ENCODE measurements around the gene HLA-E.
"Not testable (repeated sequence)": the region's sequence is repeated elsewhere in the genome, so short reads cannot be mapped to it uniquely, and the experiment has no call there.

The HLA-E gene

DNA sequence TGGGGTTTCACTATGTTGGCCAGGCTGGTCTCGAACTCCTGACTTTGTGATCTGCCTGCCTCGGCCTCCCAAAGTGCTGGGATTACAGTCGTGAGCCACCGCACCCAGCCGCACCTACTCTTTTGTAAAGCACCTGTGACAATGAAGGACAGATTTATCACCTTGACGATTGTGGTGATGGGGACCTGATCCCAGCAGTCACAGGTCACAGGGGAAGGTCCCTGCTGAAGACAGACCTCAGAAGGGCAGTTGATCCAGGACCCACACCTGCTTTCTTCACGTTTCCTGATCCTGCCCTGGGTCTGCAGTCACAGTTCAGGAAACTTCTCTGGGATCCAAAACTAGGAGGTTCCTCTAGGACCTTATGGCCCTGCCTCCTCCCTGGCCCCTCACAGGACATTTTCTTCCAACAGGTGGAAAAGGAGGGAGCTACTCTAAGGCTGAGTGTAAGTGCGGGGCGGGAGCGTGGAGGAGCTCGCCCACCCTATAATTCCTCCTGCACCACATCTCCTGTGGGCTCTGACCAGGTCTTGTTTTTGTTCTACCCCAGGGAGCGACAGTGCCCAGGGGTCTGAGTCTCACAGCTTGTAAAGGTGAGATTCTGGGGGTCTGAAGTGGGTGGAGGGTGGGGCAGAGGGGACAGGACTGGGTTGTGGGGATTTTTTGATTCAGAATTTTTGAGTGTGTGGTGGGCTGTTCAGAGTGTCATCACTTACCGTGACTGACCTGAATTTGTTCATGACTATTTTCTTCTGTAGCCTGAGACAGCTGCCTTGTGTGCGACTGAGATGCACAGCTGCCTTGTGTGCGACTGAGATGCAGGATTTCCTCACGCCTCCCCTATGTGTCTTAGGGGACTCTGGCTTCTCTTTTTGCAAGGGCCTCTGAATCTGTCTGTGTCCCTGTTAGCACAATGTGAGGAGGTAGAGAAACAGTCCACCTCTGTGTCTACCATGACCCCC lies 3.0 kb downstream of the HLA-E start:
- no peak for FAIRE-seq
- TF ChIP-seq TAF1 (IDR thresholded peaks at IDR 0.05; ENCODE audit: low read depth, low read length) (no peak), PAX5 (IDR thresholded peaks at IDR 0.05; ENCODE audit: insufficient read depth, low read length, severe bottlenecking) (no peak), POLR2A (IDR thresholded peaks at IDR 0.05; ENCODE audit: low read depth, low read length) (peak; percentile 21), SPI1 (IDR thresholded peaks at IDR 0.05; ENCODE audit: low read depth, low read length) (no peak), POLR2AphosphoS5 (IDR thresholded peaks at IDR 0.05; ENCODE audit: low read depth, low read length) (peak; percentile 63), POU2F2 (IDR thresholded peaks at IDR 0.05; ENCODE audit: low read depth, low read length) (peak; percentile 24; the same call in 1 of the 2 replicates)
- no peak for DNase-seq (ENCODE audit: insufficient read length, low spot score)

DNA sequence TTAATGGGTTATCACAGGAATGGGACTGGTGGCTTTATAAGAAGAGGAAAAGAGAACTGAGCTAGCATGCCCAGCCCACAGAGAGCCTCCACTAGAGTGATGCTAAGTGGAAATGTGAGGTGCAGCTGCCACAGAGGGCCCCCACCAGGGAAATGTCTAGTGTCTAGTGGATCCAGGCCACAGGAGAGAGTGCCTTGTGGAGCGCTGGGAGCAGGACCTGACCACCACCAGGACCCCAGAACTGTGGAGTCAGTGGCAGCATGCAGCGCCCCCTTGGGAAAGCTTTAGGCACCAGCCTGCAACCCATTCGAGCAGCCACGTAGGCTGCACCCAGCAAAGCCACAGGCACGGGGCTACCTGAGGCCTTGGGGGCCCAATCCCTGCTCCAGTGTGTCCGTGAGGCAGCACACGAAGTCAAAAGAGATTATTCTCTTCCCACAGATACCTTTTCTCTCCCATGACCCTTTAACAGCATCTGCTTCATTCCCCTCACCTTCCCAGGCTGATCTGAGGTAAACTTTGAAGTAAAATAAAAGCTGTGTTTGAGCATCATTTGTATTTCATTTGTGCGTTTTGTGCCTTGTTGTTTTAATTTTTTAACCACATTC lies 4.4 kb downstream of the HLA-E start:
- no peak for TF ChIP-seq TAF1 (IDR thresholded peaks at IDR 0.05; ENCODE audit: low read depth, low read length)
- TF ChIP-seq POU2F2 (IDR thresholded peaks at IDR 0.05; ENCODE audit: low read depth, low read length) = peak; percentile 90
- no peak for TF ChIP-seq SPI1 (IDR thresholded peaks at IDR 0.05; ENCODE audit: low read depth, low read length)
- TF ChIP-seq POLR2A (IDR thresholded peaks at IDR 0.05; ENCODE audit: low read depth, low read length) = peak; percentile 90
- peak; percentile 98 for TF ChIP-seq POLR2AphosphoS5 (IDR thresholded peaks at IDR 0.05; ENCODE audit: low read depth, low read length)
- DNase-seq (ENCODE audit: insufficient read length, low spot score) (no peak), FAIRE-seq (no peak)

DNA sequence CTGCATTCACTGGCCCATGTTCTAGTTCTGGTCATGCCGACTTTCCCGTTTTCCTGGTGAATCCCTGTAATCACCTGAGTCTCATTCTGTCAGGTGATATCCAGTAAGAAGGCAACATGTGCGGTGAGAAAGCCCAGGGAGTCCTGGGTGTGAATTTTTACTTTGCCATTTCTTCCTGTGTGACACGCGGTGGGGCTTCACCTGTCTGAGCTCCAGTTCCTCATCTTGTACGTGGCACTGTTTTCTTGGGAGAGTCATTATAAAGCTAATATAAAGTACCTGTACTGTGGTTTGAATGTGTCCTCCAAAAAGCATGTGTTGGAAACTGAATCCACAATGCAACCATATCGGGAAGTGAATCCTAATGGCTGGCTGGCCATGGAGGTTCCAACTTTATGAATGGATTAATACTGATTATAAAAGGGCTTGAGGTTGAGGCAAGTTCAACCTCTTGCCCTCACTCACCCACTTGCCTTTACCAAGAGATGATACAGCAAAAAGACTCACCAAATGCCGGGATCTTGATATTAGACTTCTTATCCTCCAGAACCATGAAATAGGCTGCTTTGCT lies 5.1 kb downstream of the HLA-E start:
- DNase-seq (ENCODE audit: insufficient read length, low spot score) (no peak), FAIRE-seq (peak; percentile 9)
- TF ChIP-seq PAX5 (IDR thresholded peaks at IDR 0.05; ENCODE audit: insufficient read depth, low read length, severe bottlenecking) (no peak), TAF1 (IDR thresholded peaks at IDR 0.05; ENCODE audit: low read depth, low read length) (no peak), SPI1 (IDR thresholded peaks at IDR 0.05; ENCODE audit: low read depth, low read length) (peak; percentile 66), POLR2A (IDR thresholded peaks at IDR 0.05; ENCODE audit: low read depth, low read length) (peak; percentile 15), POLR2AphosphoS5 (IDR thresholded peaks at IDR 0.05; ENCODE audit: low read depth, low read length) (no peak; the same call in 1 of the 2 replicates), POU2F2 (IDR thresholded peaks at IDR 0.05; ENCODE audit: low read depth, low read length) (peak; percentile 48; the same call in 1 of the 2 replicates)

- DNase-seq (ENCODE audit: insufficient read length, low spot score); FAIRE-seq: not testable (repeated sequence)
Measured at GRCh38 chr6:30495060-30495459, 5.8 kb downstream of the HLA-E start.

- no peak for FAIRE-seq
- TF ChIP-seq TAF1 (IDR thresholded peaks at IDR 0.05; ENCODE audit: low read depth, low read length) = no peak
- no peak for TF ChIP-seq SPI1 (IDR thresholded peaks at IDR 0.05; ENCODE audit: low read depth, low read length)
- TF ChIP-seq POLR2AphosphoS5 (IDR thresholded peaks at IDR 0.05; ENCODE audit: low read depth, low read length) = no peak
- TF ChIP-seq PAX5 (IDR thresholded peaks at IDR 0.05; ENCODE audit: insufficient read depth, low read length, severe bottlenecking) = no peak
- TF ChIP-seq POLR2A (IDR thresholded peaks at IDR 0.05; ENCODE audit: low read depth, low read length) = no peak
- no peak for DNase-seq (ENCODE audit: insufficient read length, low spot score)
Measured at GRCh38 chr6:30495993-30496392, 6.7 kb downstream of the HLA-E start.

DNA sequence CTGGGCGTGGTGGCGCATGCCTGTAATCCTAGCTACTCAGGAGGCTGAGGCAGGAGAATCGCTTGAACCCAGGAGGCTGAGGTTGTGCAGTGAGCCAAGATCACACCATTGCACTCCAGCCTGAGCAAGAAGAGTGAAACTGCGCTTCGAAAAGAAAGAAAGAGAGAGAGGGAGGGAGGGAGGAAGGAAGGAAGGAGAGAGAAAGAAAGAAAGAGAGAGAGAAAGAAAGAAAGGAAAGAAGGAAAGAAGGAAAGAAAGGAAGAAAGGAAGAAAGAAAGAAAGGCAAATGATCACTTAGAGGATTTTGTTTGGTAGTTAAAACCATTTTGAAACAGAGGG lies 7.9 kb downstream of the HLA-E start:
- not testable (repeated sequence) for DNase-seq (ENCODE audit: insufficient read length, low spot score); FAIRE-seq

- TF ChIP-seq POU2F2 (IDR thresholded peaks at IDR 0.05; ENCODE audit: low read depth, low read length) (no peak), TAF1 (IDR thresholded peaks at IDR 0.05; ENCODE audit: low read depth, low read length) (no peak), PAX5 (IDR thresholded peaks at IDR 0.05; ENCODE audit: insufficient read depth, low read length, severe bottlenecking) (no peak), SPI1 (IDR thresholded peaks at IDR 0.05; ENCODE audit: low read depth, low read length) (no peak), POLR2A (IDR thresholded peaks at IDR 0.05; ENCODE audit: low read depth, low read length) (no peak), POLR2AphosphoS5 (IDR thresholded peaks at IDR 0.05; ENCODE audit: low read depth, low read length) (no peak)
- DNase-seq (ENCODE audit: insufficient read length, low spot score) (no peak), FAIRE-seq (no peak)
Measured at GRCh38 chr6:30497714-30498113, 8.4 kb downstream of the HLA-E start.

- not testable (repeated sequence) for FAIRE-seq; DNase-seq (ENCODE audit: insufficient read length, low spot score)
Measured at GRCh38 chr6:30498705-30499104, 9.4 kb downstream of the HLA-E start.

- TF ChIP-seq SPI1 (IDR thresholded peaks at IDR 0.05; ENCODE audit: low read depth, low read length) (no peak), TAF1 (IDR thresholded peaks at IDR 0.05; ENCODE audit: low read depth, low read length) (no peak), POU2F2 (IDR thresholded peaks at IDR 0.05; ENCODE audit: low read depth, low read length) (no peak), POLR2AphosphoS5 (IDR thresholded peaks at IDR 0.05; ENCODE audit: low read depth, low read length) (no peak), POLR2A (IDR thresholded peaks at IDR 0.05; ENCODE audit: low read depth, low read length) (no peak), PAX5 (IDR thresholded peaks at IDR 0.05; ENCODE audit: insufficient read depth, low read length, severe bottlenecking) (no peak)
- no peak for DNase-seq (ENCODE audit: insufficient read length, low spot score)
- FAIRE-seq = peak; percentile 58
Measured at GRCh38 chr6:30500421-30501355, 11.4 kb downstream of the HLA-E start.
